A673 (cell line): ENCODE data around the gene TOMM70.

Experiments used
- CTCF ChIP-seq: fragments of 300-800, 200-600 bp; sonication (generic); conservative IDR thresholded peaks from 2 replicates; pipeline ENCODE4 v1.5.1; 2017; ENCODE audit warnings: low read depth, mild to moderate bottlenecking, antibody characterized with exemption, low read length, moderate library complexity, mixed read lengths
- EZH2 ChIP-seq: fragments of 200-600 bp; sonication (generic); IDR thresholded peaks from 2 replicates; pipeline ENCODE4 v1.6.1; 2017; ENCODE audit warnings: borderline replicate concordance, low read depth, mild to moderate bottlenecking, mixed read lengths, antibody characterized with exemption, low read length; ENCODE audit not compliant: poor library complexity, severe bottlenecking

GRCh38 chr3:100411091-100411982, 10.4 kb upstream of the TOMM70 start:
- TF ChIP-seq CTCF, result no peak
- no peak for TF ChIP-seq EZH2
